Endothelial cell of umbilical vein (primary cell): Measurements from ENCODE around the gene MARK3. TPM values are rescaled to one million over a fixed set of nuclear protein-coding genes. Genes with fewer than 3 reads are reported as not detected.

Experiments
- BruUV-seq: library from RNA; stranded (reverse); fragments of 400-500 nt; replicated peaks from 2 replicates; lab custom pipeline; 2021; lab: Mats Ljungman, UMichigan
- CTCF ChIA-PET: fragments of 300-600, 350-600 bp; sonication (Branson Sonifier 250); formaldehyde crosslinking; loops from one replicate; lab custom pipeline; 2021; ENCODE audit warnings: antibody characterized with exemption, inconsistent platforms; lab: Charles Lee
- POLR2A ChIA-PET: fragments of 300-600, 350-600 bp; sonication (Branson Sonifier 250); formaldehyde crosslinking; loops from one replicate; lab custom pipeline; 2021; ENCODE audit warnings: antibody characterized with exemption, inconsistent platforms; lab: Charles Lee
- DNase-seq: peaks from one replicate; pipeline ENCODE4 v3.0.0-alpha.2; 2011; ENCODE audit warnings: low read depth, low spot score
- FAIRE-seq: peaks from 2 replicates; lab custom pipeline; 2011; peaks lifted over from hg19 to GRCh38; lab: Jason Lieb, UNC
- H2AFZ ChIP-seq: 2 replicates; pipeline ENCODE4 v1.6.0; 2012; ENCODE audit warnings: low read depth, low read length, control low read depth, inconsistent platforms
- H3K27ac ChIP-seq: 2 replicates; pipeline ENCODE4 v1.5.1; 2011; ENCODE audit warnings: low read depth, mild to moderate bottlenecking, control low read depth, low read length, moderate library complexity; ENCODE audit not compliant: insufficient read depth
- H3K27me3 ChIP-seq, 2 experiments: 2 replicates each; pipeline versions ENCODE4 v1.6.0 to v1.6.1; 2011; ENCODE audit warnings: low read length in 2 of 2, mixed read lengths in 1 of 2; ENCODE audit not compliant: control insufficient read depth in 2 of 2, insufficient read depth in 2 of 2
- H3K36me3 ChIP-seq, 2 experiments: 2 replicates in 1 of 2; 3 replicates in 1 of 2; pipeline ENCODE4 v1.5.1; 2011; ENCODE audit warnings: low read length in 2 of 2, mild to moderate bottlenecking in 1 of 2, moderate library complexity in 1 of 2; ENCODE audit not compliant: control insufficient read depth in 2 of 2, insufficient read depth in 2 of 2; ENCODE audit errors: extremely low read depth in 1 of 2
- H3K4me1 ChIP-seq: 3 replicates; pipeline ENCODE4 v1.5.1; 2011; ENCODE audit warnings: mild to moderate bottlenecking, low read length; ENCODE audit not compliant: control insufficient read depth, insufficient read depth; ENCODE audit errors: extremely low read depth
- H3K4me2 ChIP-seq: 2 replicates; pipeline ENCODE4 v1.6.1; 2011; ENCODE audit warnings: low read length, control low read depth, mixed read lengths; ENCODE audit not compliant: insufficient read depth
- H3K4me3 ChIP-seq, 3 experiments: fragments of 200-600 bp in 1 of 3; sonication (generic), shearing (Covaris generic) in 1 of 3; replicated peaks in 1 of 3; 2 replicates each; pipeline ENCODE4 v1.5.1; 2011 to 2016; ENCODE audit warnings: control low read depth in 3 of 3, low read length in 3 of 3, mild to moderate bottlenecking in 2 of 3, inconsistent platforms in 1 of 3, low read depth in 1 of 3, moderate library complexity in 1 of 3; ENCODE audit not compliant: insufficient read depth in 1 of 3
- H3K79me2 ChIP-seq: 2 replicates; pipeline ENCODE4 v1.6.0; 2012; ENCODE audit warnings: low read length, inconsistent platforms; ENCODE audit not compliant: control insufficient read depth, insufficient read depth
- H3K9ac ChIP-seq: replicated peaks from 2 replicates; pipeline ENCODE3; 2011; ENCODE audit warnings: low read length, control low read depth; ENCODE audit not compliant: insufficient read depth; ENCODE audit errors: extremely low read depth
- H3K9me1 ChIP-seq: replicated peaks from 3 replicates; pipeline ENCODE4 v1.6.0; 2011; ENCODE audit warnings: mild to moderate bottlenecking, low read length; ENCODE audit not compliant: control insufficient read depth, insufficient read depth; ENCODE audit errors: extremely low read depth
- H3K9me3 ChIP-seq: replicated peaks from 2 replicates; pipeline ENCODE4 v1.5.1; 2012; ENCODE audit warnings: low read length, inconsistent platforms; ENCODE audit not compliant: control insufficient read depth, insufficient read depth
- H4K20me1 ChIP-seq: replicated peaks from 2 replicates; pipeline ENCODE3; 2011; ENCODE audit warnings: mild to moderate bottlenecking, low read length; ENCODE audit not compliant: control insufficient read depth, insufficient read depth; ENCODE audit errors: extremely low read depth
- CTCF ChIP-seq, 2 donors: IDR thresholded peaks; 1 replicate in 1 of 2; 2 replicates in 1 of 2; pipeline ENCODE4 v1.5.1; 2011; ENCODE audit warnings: low read length in 2 of 2, mild to moderate bottlenecking in 2 of 2, moderate library complexity in 2 of 2, control low read depth in 1 of 2, inconsistent platforms in 1 of 2, low read depth in 1 of 2; ENCODE audit not compliant: insufficient read depth in 1 of 2; ENCODE audit errors: extremely low read depth in 1 of 2
- EZH2 ChIP-seq: IDR thresholded peaks from 2 replicates; pipeline ENCODE4 v1.6.1; 2012; ENCODE audit warnings: borderline replicate concordance, low read depth, mild to moderate bottlenecking, moderate library complexity, low read length, inconsistent platforms; ENCODE audit not compliant: severe bottlenecking
- FOS ChIP-seq: IDR thresholded peaks from 2 replicates; pipeline ENCODE4 v1.6.1; 2011; ENCODE audit warnings: mild to moderate bottlenecking, low read length, moderate library complexity, borderline replicate concordance; ENCODE audit not compliant: insufficient read depth
- GATA2 ChIP-seq: IDR thresholded peaks from 2 replicates; pipeline ENCODE4 v1.7.0; 2011; ENCODE audit warnings: low read depth, mild to moderate bottlenecking, moderate library complexity, mixed read lengths, low read length; ENCODE audit not compliant: insufficient read length, insufficient read depth
- JUN ChIP-seq: IDR thresholded peaks from 2 replicates; pipeline ENCODE4 v1.6.1; 2011; ENCODE audit warnings: borderline replicate concordance, low read depth; ENCODE audit not compliant: insufficient read length, insufficient read depth
- MAX ChIP-seq: IDR thresholded peaks from 2 replicates; pipeline ENCODE4 v1.6.1; 2011; ENCODE audit not compliant: insufficient read depth, insufficient read length
- MYC ChIP-seq: IDR thresholded peaks from one replicate; pipeline ENCODE4 v1.6.1; 2011; ENCODE audit warnings: mild to moderate bottlenecking, low read depth, low read length
- POLR2A ChIP-seq: IDR thresholded peaks from 2 replicates; pipeline ENCODE4 v1.6.1; 2012; ENCODE audit warnings: low read depth, mild to moderate bottlenecking, control low read depth, low read length
- POLR2AphosphoS5 ChIP-seq: IDR thresholded peaks from 2 replicates; pipeline ENCODE4 v1.6.1; 2012; ENCODE audit warnings: low read depth, mild to moderate bottlenecking, control low read depth, low read length, moderate library complexity; ENCODE audit not compliant: insufficient read depth
- dilution Hi-C: fragments of 300-500 bp; cut with MboI; formaldehyde crosslinking; loops from one replicate; pipeline ENCODE4 v1.15.0; 2019; ENCODE audit warnings: low sequenced_read_pairs; ENCODE audit not compliant: extremely low pct_ligation_motif_present
- intact Hi-C: fragments of 100-400 bp; cut with micrococcal nuclease; formaldehyde crosslinking; loops from one replicate; pipeline ENCODE4 v1.10.0; 2022
- polyA plus RNA-seq, 4 experiments: library from polyadenylated mRNA; depleted of rRNA in 3 of 4; stranded (reverse) in 3 of 4; unstranded in 1 of 4; fragments of >200 nt; gene quantifications; 2 replicates each; pipeline versions ENCODE4 v1.2.1 to v1.2.3, GENCODE V29; 2011 to 2012; ENCODE audit warnings: missing spikeins in 1 of 4
- total RNA-seq: library from RNA; stranded (reverse); gene quantifications from 2 replicates; pipeline ENCODE4 v1.2.3, GENCODE V29; 2021

The MARK3 gene
- total and polyA plus RNA-seq, 2 donors (not counting 3 experiments of a cell fraction or from before 2014, with no cell fraction given), result 46.6 to 96.1 TPM

GRCh38 chr14:103370087-103370486 lies 15.1 kb upstream of the MARK3 start:
- ChIA-PET CTCF (interaction anchor here (1.3 to 3.4 kb wide), 2 partner anchors 9 to 21 kb away, joined by 4 to 11 read pairs; no protein-coding TSS in a partner anchor), POLR2A (no interaction called here)
- Histone ChIP-seq H3K4me1 (peaks cover 4% of the 10 kb centered on the region), H3K4me2 (no peak overlapping the region), H3K9ac (no peak overlapping the region), H3K4me3 (no peak overlapping the region), H3K27ac (no peak overlapping the region), H4K20me1 (no peaks in the 10 kb centered on the region), H3K9me1 (no peaks in the 10 kb centered on the region), H3K79me2 (no peaks in the 10 kb centered on the region), H2AFZ (no peak overlapping the region), H3K36me3 (no peaks in the 10 kb centered on the region), H3K9me3 (no peaks in the 10 kb centered on the region), H3K27me3 (no peaks in the 10 kb centered on the region)
- dilution Hi-C loops (no loop called here), intact Hi-C loops (no loop called here)
- DNase-seq, result no peak
- TF ChIP-seq GATA2, result no peak
- TF ChIP-seq MYC, result no peak
- TF ChIP-seq EZH2, result no peak
- TF ChIP-seq CTCF (IDR thresholded peaks at IDR 0.05; ENCODE audit: extremely low read depth in 1 of 2, insufficient read depth in 1 of 2, low read depth in 1 of 2, low read length in 2 of 2), result no peak
- no peak for TF ChIP-seq JUN
- no peak for TF ChIP-seq POLR2A
- no peak for TF ChIP-seq FOS
- no peak for TF ChIP-seq POLR2AphosphoS5
- TF ChIP-seq MAX, result no peak
- no peak for FAIRE-seq
- no TSS peak for BruUV-seq
